Tibial nerve (tissue), 4 donors: Measurements from ENCODE around the gene PLA2G10. TPM values are rescaled to one million over a fixed set of nuclear protein-coding genes. Genes with fewer than 3 reads are reported as not detected.

Experiments
- DNase-seq, 2 donors: peaks; one replicate each; pipeline ENCODE4 v3.0.0-alpha.2; 2019; ENCODE audit warnings: low spot score in 2 of 2
- H3K27ac ChIP-seq, 4 donors: fragments of 200-600 bp; sonication (generic) in 3 of 4; one replicate each; pipeline ENCODE4 v1.5.1; 2017 to 2019; ENCODE audit warnings: mild to moderate bottlenecking in 1 of 4
- H3K27me3 ChIP-seq, 2 donors: fragments of 200-600 bp; sonication (generic) in 1 of 2; one replicate each; pipeline versions ENCODE4 v1.5.1 to v1.6.0; 2017 to 2019
- H3K36me3 ChIP-seq, 3 donors: fragments of 200-600 bp; sonication (generic); one replicate each; pipeline ENCODE4 v1.5.1; 2018 to 2019
- H3K4me1 ChIP-seq, 4 donors: fragments of 200-600 bp; sonication (generic) in 3 of 4; one replicate each; pipeline ENCODE4 v1.5.1; 2017 to 2019
- H3K4me3 ChIP-seq, 4 donors: fragments of 200-600 bp; sonication (generic) in 3 of 4; one replicate each; pipeline ENCODE4 v1.5.1; 2017 to 2019; ENCODE audit warnings: mild to moderate bottlenecking in 1 of 4, moderate library complexity in 1 of 4
- H3K9me3 ChIP-seq, 4 donors: fragments of 200-600 bp; sonication (generic) in 3 of 4; one replicate each; pipeline ENCODE4 v1.5.1; 2017 to 2019
- EP300 ChIP-seq, 2 donors: sonication (generic); formaldehyde crosslinking; IDR thresholded peaks; one replicate each; pipeline ENCODE4 v1.6.1; 2017; ENCODE audit warnings: antibody characterized with exemption in 2 of 2, mild to moderate bottlenecking in 1 of 2
- POLR2A ChIP-seq, 2 donors: fragments of 450-650 bp; IDR thresholded peaks; one replicate each; pipeline ENCODE4 v1.6.1; 2017; ENCODE audit warnings: antibody characterized with exemption in 2 of 2, mild to moderate bottlenecking in 2 of 2, moderate library complexity in 2 of 2
- WGBS, 2 donors: methylation state at CpG; one replicate each; pipeline ENCODE4 v1.1.5; 2018; 5-methylcytosine and 5-hydroxymethylcytosine counted together
- total RNA-seq, 4 donors: library from RNA; depleted of rRNA; stranded (reverse); fragments of >200 nt; gene quantifications; one replicate each; pipeline ENCODE4 v1.1.0, GENCODE V29; 2016
- TF ChIP-seq, protein P1 (sequence below), 5 experiments: fragments of 200-600 bp in 3 of 5; fragments of 450-650 bp in 2 of 5; sonication (generic) in 3 of 5; IDR thresholded peaks; one replicate each; pipeline ENCODE4 v1.5.1; 2016 to 2019; ENCODE audit warnings: antibody characterized with exemption in 5 of 5, mild to moderate bottlenecking in 3 of 5, moderate library complexity in 2 of 5

PLA2G10 gene
- total RNA-seq, 4 donors from 2014 or later = not detected

DNA sequence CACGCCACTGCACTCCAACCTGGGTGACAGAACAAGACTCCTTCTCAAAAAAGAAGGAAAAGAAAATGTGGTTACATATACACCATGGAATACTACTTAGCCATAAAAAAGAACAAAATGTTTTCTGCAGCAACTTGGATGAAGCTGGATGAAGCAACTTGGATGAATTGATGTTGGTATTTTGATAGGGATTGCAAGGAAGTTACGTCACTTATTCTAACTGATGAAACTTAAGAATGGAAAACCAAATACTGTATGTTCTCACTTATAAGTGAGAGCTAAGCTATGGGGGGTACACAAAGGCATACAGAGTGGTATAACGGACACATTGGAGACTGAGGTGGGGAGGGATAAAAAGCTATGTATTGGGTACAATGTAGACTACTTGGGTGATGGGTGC is 17.5 kb downstream of the PLA2G10 start:
- no peak for TF ChIP-seq EP300 (IDR thresholded peaks at IDR 0.05)
- no peak for TF ChIP-seq POLR2A (IDR thresholded peaks at IDR 0.05)
- TF ChIP-seq, protein P1, sequence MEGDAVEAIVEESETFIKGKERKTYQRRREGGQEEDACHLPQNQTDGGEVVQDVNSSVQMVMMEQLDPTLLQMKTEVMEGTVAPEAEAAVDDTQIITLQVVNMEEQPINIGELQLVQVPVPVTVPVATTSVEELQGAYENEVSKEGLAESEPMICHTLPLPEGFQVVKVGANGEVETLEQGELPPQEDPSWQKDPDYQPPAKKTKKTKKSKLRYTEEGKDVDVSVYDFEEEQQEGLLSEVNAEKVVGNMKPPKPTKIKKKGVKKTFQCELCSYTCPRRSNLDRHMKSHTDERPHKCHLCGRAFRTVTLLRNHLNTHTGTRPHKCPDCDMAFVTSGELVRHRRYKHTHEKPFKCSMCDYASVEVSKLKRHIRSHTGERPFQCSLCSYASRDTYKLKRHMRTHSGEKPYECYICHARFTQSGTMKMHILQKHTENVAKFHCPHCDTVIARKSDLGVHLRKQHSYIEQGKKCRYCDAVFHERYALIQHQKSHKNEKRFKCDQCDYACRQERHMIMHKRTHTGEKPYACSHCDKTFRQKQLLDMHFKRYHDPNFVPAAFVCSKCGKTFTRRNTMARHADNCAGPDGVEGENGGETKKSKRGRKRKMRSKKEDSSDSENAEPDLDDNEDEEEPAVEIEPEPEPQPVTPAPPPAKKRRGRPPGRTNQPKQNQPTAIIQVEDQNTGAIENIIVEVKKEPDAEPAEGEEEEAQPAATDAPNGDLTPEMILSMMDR (IDR thresholded peaks at IDR 0.05) = no peak
- 89 to 92% methylated on average over 3 of the region's 3 CpGs for WGBS, 2 donors
- no peak for DNase-seq
- no peak overlapping the region for H3K4me3 ChIP-seq
- H3K27me3 ChIP-seq = no peaks in the 10 kb centered on the region
- H3K27ac ChIP-seq = no peak overlapping the region
- no peaks in the 10 kb centered on the region for H3K36me3 ChIP-seq
- H3K9me3 ChIP-seq = no peaks in the 10 kb centered on the region
- no peaks in the 10 kb centered on the region for H3K4me1 ChIP-seq

DNA sequence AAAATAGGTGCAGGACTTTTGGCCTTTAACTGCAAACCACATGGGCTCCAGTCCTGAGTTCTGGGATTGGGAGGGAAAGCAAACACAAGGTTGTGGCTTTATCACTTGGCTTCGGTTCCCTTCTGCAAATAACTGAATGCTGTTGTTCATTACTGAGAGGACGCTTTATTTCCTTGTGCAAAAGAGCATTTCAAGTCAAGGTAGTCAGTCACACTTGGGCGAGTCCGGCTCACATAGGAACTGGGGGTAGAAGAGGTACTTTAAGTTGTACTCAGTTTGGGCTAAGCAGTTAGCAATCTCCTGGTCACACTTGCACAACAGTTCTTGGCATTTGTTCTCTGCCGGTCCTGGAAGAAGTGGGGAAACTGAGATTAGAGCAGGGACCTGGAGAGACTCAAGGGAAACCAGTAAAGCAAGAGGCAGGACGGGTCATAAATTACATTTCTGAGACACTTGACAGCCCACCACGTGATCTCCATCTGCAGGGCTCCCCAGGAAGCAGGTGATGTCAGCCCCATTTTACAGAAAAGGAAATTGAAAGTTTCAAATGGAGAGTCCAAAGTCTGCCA is 21.6 kb downstream of the PLA2G10 start:
- Histone ChIP-seq H3K4me1 (no peaks in the 10 kb centered on the region), H3K9me3 (no peaks in the 10 kb centered on the region), H3K36me3 (peaks cover 0 to 32% (median 0%) of the 10 kb centered on the region in 3 donors), H3K27ac (no peak overlapping the region), H3K27me3 (no peaks in the 10 kb centered on the region), H3K4me3 (no peak overlapping the region)
- TF ChIP-seq EP300 (IDR thresholded peaks at IDR 0.05) (no peak), POLR2A (IDR thresholded peaks at IDR 0.05) (no peak)
- TF ChIP-seq, protein P1 (IDR thresholded peaks at IDR 0.05) = no peak
- 63 to 73% methylated on average over 7 of the region's 7 CpGs for WGBS, 2 donors
- no peak for DNase-seq

DNA sequence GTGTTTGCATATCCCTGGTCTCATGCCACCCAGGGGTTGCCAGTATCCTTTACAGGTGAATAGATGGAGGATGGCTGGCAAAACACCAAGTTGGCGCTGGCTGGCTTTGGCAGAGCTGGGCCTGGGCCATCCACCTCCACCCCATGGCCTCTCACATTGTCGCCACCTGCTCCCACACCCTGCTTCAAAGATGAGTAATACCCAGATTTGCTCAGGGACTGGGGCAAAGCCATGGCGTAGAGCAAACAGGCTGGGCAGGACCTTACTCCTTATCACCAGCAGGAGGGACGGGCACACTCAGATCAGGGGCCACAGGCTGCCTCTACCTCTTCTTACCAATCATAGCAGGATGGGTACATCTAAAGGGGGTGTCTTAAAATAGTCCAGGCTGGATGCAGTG is 24.3 kb downstream of the PLA2G10 start:
- WGBS, 2 donors = 97 to 98% methylated on average over 4 of the region's 4 CpGs
- H3K4me3 ChIP-seq = no peak overlapping the region
- TF ChIP-seq, protein P1 (IDR thresholded peaks at IDR 0.05) = no peak
- TF ChIP-seq EP300 (IDR thresholded peaks at IDR 0.05) (no peak), POLR2A (IDR thresholded peaks at IDR 0.05) (no peak)
- H3K4me1 ChIP-seq = no peaks in the 10 kb centered on the region
- H3K36me3 ChIP-seq = peaks cover 0 to 59% (median 0%) of the 10 kb centered on the region in 3 donors
- H3K27me3 ChIP-seq = no peaks in the 10 kb centered on the region
- no peaks in the 10 kb centered on the region for H3K9me3 ChIP-seq
- H3K27ac ChIP-seq = no peak overlapping the region
- DNase-seq = no peak

DNA sequence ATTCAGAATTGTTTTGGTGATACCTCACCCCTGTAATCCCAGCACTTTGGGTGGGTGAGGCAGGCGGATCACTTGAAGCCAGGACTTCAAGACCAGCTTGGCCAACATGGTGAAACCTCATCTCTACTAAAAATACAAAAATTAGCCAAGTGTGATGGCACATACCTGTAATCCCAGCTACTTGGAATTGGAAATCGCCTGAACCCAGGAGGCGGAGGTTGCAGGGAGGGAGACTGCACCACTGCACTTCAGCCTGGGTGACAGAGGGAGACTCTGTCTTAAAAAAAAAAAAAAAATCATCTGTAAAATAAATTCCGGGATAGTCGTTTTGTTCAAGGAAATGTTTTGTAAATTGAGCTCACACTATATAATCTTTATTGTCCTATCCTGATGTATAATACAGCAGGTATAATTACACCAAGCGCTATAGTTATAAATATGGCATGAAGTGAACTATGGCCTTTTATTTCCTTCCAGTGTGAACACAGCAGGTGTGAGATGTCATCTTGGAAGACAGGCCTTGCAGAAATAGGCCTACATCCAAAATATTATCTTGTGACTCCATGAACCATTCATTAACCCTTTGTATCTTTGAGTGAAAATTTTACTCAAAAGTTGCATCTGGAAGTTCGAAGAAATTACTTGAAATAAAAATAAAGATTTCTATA is 25.4 kb downstream of the PLA2G10 start:
- H3K27ac ChIP-seq = no peak overlapping the region
- H3K36me3 ChIP-seq = peaks cover 0 to 70% (median 0%) of the 10 kb centered on the region in 3 donors
- DNase-seq = no peak

More for the DNA sequence above, 25.4 kb downstream of the PLA2G10 start:
- 82 to 86% methylated on average over 7 of the region's 7 CpGs for WGBS, 2 donors
- H3K27me3 ChIP-seq = no peaks in the 10 kb centered on the region
- H3K4me3 ChIP-seq = no peak overlapping the region
- no peak for TF ChIP-seq POLR2A (IDR thresholded peaks at IDR 0.05)
- TF ChIP-seq, protein P1 (IDR thresholded peaks at IDR 0.05) = no peak
- no peak for TF ChIP-seq EP300 (IDR thresholded peaks at IDR 0.05)
- H3K4me1 ChIP-seq = no peaks in the 10 kb centered on the region
- H3K9me3 ChIP-seq = no peaks in the 10 kb centered on the region
